Dendritic cell treated with granulocyte-macrophage colony-stimulating factor and Interleukin-4, amounts not matched to agents 40 ng/mL and 50 ng/mL, for 4 days (primary cell): ENCODE measurements around the gene EVC2.

Experiments used
- H3K27ac Mint-ChIP-seq: one replicate; pipeline ENCODE4 v1.8.0; 2022; ENCODE audit warnings: mild to moderate bottlenecking, mixed read lengths
- H3K27me3 Mint-ChIP-seq: one replicate; pipeline ENCODE4 v1.8.0; 2022; ENCODE audit warnings: mild to moderate bottlenecking, mixed read lengths
- H3K36me3 Mint-ChIP-seq: one replicate; pipeline ENCODE4 v1.8.0; 2022; ENCODE audit warnings: low read depth, mixed read lengths
- H3K4me1 Mint-ChIP-seq: one replicate; pipeline ENCODE4 v1.8.0; 2022; ENCODE audit warnings: low read depth, mixed read lengths
- H3K4me3 Mint-ChIP-seq: one replicate; pipeline ENCODE4 v1.8.0; 2022; ENCODE audit warnings: mild to moderate bottlenecking, moderate library complexity, mixed read lengths
- H3K9me3 Mint-ChIP-seq: one replicate; pipeline ENCODE4 v1.8.0; 2022; ENCODE audit warnings: mixed read lengths
- intact Hi-C: fragments of 100-400 bp; cut with micrococcal nuclease; formaldehyde crosslinking; loops from one replicate; pipeline ENCODE4 v1.15.0; 2022

The EVC2 gene

GRCh38 chr4:5696341-5696740 is 12.0 kb downstream of the EVC2 start:
- intact Hi-C loops, result no loop called here
- Mint-ChIP-seq H3K4me3 (no peak overlapping the region), H3K4me1 (no peaks in the 10 kb centered on the region)

GRCh38 chr4:5693871-5694270 is 14.5 kb downstream of the EVC2 start:
- Mint-ChIP-seq H3K36me3 (no peaks in the 10 kb centered on the region), H3K4me1 (no peaks in the 10 kb centered on the region), H3K27ac (no peak overlapping the region), H3K4me3 (no peak overlapping the region), H3K27me3 (no peaks in the 10 kb centered on the region), H3K9me3 (no peaks in the 10 kb centered on the region)
- intact Hi-C loops, result no loop called here

More at GRCh38 chr4:5696341-5696740, 12.0 kb downstream of the EVC2 start:
- Mint-ChIP-seq H3K36me3 (no peaks in the 10 kb centered on the region), H3K9me3 (no peaks in the 10 kb centered on the region), H3K27me3 (no peaks in the 10 kb centered on the region), H3K27ac (no peak overlapping the region)

- intact Hi-C loops, result no loop called here
Measured at GRCh38 chr4:5691491-5692132, 16.7 kb downstream of the EVC2 start.

DNA sequence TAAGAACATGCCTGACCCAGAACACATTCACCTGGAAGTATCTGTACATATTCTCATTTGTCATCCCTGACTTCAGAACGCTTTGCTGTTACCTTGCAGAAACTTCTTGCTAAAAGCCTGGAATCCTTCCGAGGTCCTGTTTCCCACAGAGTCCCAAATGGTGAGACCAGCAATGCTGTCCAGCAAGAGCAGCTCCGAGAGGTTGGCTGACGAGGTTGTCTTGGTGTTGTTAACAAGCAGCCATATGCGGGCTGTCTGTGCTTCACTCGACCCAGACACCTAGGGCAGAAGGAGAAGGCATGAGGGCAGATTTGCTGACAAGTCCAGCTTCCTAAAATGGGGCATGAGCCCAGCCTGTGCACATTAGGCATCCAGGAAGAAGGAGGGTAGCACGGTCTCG is 19.3 kb downstream of the EVC2 start:
- Mint-ChIP-seq H3K27me3 (no peaks in the 10 kb centered on the region), H3K9me3 (no peaks in the 10 kb centered on the region), H3K27ac (no peak overlapping the region), H3K36me3 (no peaks in the 10 kb centered on the region), H3K4me3 (no peak overlapping the region), H3K4me1 (no peaks in the 10 kb centered on the region)
- intact Hi-C loops, result no loop called here

More at GRCh38 chr4:5691491-5692132, 16.7 kb downstream of the EVC2 start:
- no peak overlapping the region for H3K27ac Mint-ChIP-seq
- H3K4me3 Mint-ChIP-seq, result no peak overlapping the region
- no peaks in the 10 kb centered on the region for H3K36me3 Mint-ChIP-seq
- no peaks in the 10 kb centered on the region for H3K4me1 Mint-ChIP-seq
- H3K27me3 Mint-ChIP-seq, result no peaks in the 10 kb centered on the region
- no peaks in the 10 kb centered on the region for H3K9me3 Mint-ChIP-seq

GRCh38 chr4:5686338-5686737 is 22.0 kb downstream of the EVC2 start:
- Mint-ChIP-seq H3K36me3 (no peaks in the 10 kb centered on the region), H3K27ac (no peak overlapping the region), H3K27me3 (no peaks in the 10 kb centered on the region), H3K4me3 (no peak overlapping the region), H3K9me3 (no peaks in the 10 kb centered on the region), H3K4me1 (no peaks in the 10 kb centered on the region)
- intact Hi-C loops, result no loop called here

GRCh38 chr4:5685296-5685695 is 23.1 kb downstream of the EVC2 start:
- Mint-ChIP-seq H3K36me3 (no peaks in the 10 kb centered on the region), H3K27ac (no peak overlapping the region), H3K27me3 (no peaks in the 10 kb centered on the region), H3K4me1 (no peaks in the 10 kb centered on the region), H3K4me3 (no peak overlapping the region), H3K9me3 (no peaks in the 10 kb centered on the region)
- intact Hi-C loops, result no loop called here

GRCh38 chr4:5683566-5683965 is 24.8 kb downstream of the EVC2 start:
- H3K4me1 Mint-ChIP-seq, result no peaks in the 10 kb centered on the region
- no peaks in the 10 kb centered on the region for H3K36me3 Mint-ChIP-seq
- no peaks in the 10 kb centered on the region for H3K27me3 Mint-ChIP-seq
- intact Hi-C loops, result no loop called here
- H3K27ac Mint-ChIP-seq, result no peak overlapping the region
- H3K9me3 Mint-ChIP-seq, result no peaks in the 10 kb centered on the region
- no peak overlapping the region for H3K4me3 Mint-ChIP-seq

GRCh38 chr4:5678977-5679376 is 29.4 kb downstream of the EVC2 start:
- intact Hi-C loops, result no loop called here
- Mint-ChIP-seq H3K4me1 (no peaks in the 10 kb centered on the region), H3K27ac (no peak overlapping the region)

GRCh38 chr4:5676763-5677162 is 31.6 kb downstream of the EVC2 start:
- Mint-ChIP-seq H3K27me3 (no peaks in the 10 kb centered on the region), H3K9me3 (no peaks in the 10 kb centered on the region), H3K4me3 (no peak overlapping the region), H3K36me3 (no peaks in the 10 kb centered on the region), H3K27ac (no peak overlapping the region), H3K4me1 (no peaks in the 10 kb centered on the region)
- intact Hi-C loops, result no loop called here

More at GRCh38 chr4:5678977-5679376, 29.4 kb downstream of the EVC2 start:
- no peaks in the 10 kb centered on the region for H3K27me3 Mint-ChIP-seq
- no peaks in the 10 kb centered on the region for H3K9me3 Mint-ChIP-seq
- no peak overlapping the region for H3K4me3 Mint-ChIP-seq
- H3K36me3 Mint-ChIP-seq, result no peaks in the 10 kb centered on the region

DNA sequence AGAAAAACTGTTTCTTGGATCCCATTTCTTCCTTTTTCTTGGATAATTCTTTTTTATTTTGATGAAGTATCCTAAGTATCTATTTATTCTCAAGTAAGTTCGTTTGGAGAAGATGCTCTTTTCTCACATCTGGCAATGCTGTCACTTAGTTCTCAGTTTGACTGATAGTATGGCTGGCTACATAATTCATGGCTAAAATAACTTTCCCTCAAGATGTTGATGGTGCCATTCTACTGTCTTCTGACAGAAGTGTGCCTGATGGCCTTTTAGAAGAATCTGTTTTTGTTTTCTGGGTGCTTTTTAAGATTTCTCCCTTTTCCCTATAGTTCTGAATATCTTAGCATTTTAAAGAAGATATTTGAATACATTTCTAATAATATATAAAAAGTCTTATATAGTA is 41.6 kb downstream of the EVC2 start:
- intact Hi-C loops, result no loop called here
- Mint-ChIP-seq H3K27me3 (no peaks in the 10 kb centered on the region), H3K4me1 (no peaks in the 10 kb centered on the region), H3K36me3 (no peaks in the 10 kb centered on the region), H3K9me3 (no peaks in the 10 kb centered on the region), H3K4me3 (no peak overlapping the region), H3K27ac (no peak overlapping the region)

GRCh38 chr4:5664778-5665177 is 43.6 kb downstream of the EVC2 start:
- Mint-ChIP-seq H3K4me1 (no peaks in the 10 kb centered on the region), H3K4me3 (no peak overlapping the region), H3K27ac (no peak overlapping the region), H3K9me3 (no peaks in the 10 kb centered on the region), H3K27me3 (no peaks in the 10 kb centered on the region), H3K36me3 (no peaks in the 10 kb centered on the region)
- intact Hi-C loops, result no loop called here

DNA sequence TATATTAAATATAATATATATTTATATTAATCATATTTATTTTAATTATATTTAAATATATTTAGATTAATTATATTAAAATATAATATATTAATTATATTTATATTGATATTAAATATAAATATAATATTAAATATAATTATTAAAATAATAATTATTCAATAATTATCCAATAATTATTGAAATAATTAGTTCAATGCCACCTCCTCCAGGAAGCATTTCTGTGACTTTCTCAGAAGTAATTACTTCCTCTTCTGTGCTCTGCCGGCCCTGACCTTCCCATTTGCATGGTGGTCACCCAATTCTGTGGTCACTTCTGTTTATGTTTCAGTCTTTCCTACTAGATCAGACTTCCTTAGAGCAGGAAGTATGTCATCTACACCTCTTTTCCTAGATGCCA is 45.8 kb downstream of the EVC2 start:
- Mint-ChIP-seq H3K27ac (no peak overlapping the region), H3K4me3 (no peak overlapping the region)
- intact Hi-C loops, result no loop called here

DNA sequence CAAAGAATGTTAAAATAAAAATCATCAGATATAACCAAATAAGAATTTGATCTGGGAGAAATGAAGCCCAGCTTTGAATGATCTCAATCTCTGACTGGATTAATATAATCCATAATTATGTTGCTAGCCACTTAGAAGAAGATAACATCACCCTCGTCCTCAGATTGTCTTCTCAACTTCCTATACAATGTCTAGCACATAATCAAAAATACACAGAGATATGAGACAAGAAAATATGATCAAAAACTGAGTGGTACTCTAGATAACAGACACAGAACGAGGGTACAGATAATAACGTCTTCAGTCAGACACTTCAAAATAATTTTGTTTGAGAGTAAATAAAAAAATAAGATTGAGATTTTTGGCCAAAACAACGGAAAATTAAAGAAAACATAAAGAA is 47.1 kb downstream of the EVC2 start:
- Mint-ChIP-seq H3K27me3 (no peaks in the 10 kb centered on the region), H3K4me3 (no peak overlapping the region), H3K27ac (no peak overlapping the region), H3K4me1 (no peaks in the 10 kb centered on the region), H3K36me3 (no peaks in the 10 kb centered on the region), H3K9me3 (no peaks in the 10 kb centered on the region)
- intact Hi-C loops, result no loop called here

More for the DNA sequence above, 45.8 kb downstream of the EVC2 start:
- Mint-ChIP-seq H3K9me3 (no peaks in the 10 kb centered on the region), H3K4me1 (no peaks in the 10 kb centered on the region), H3K36me3 (no peaks in the 10 kb centered on the region), H3K27me3 (no peaks in the 10 kb centered on the region)

DNA sequence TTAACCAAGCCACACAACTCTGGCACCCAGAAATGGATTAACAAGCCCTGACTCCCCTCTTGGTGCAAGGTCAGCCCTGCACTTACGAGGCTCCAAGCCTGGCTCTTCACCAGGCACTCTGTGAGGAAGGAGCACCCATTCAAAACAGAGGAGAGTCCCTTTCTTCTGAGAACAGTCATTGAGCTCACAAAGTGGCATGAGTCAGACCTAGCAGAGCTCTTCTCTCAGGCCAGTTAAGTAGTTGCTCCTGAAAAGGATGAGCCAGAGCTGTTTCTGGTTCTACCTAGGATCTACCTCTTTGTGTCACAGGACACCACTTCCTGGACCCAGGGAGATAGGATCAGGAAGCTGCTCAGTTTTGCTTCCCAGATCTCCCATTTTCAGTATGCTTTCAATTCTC is 48.2 kb downstream of the EVC2 start:
- H3K27me3 Mint-ChIP-seq, result no peaks in the 10 kb centered on the region
- intact Hi-C loops, result no loop called here
- H3K36me3 Mint-ChIP-seq, result no peaks in the 10 kb centered on the region
- H3K9me3 Mint-ChIP-seq, result no peaks in the 10 kb centered on the region
- H3K4me3 Mint-ChIP-seq, result no peak overlapping the region
- no peaks in the 10 kb centered on the region for H3K4me1 Mint-ChIP-seq
- H3K27ac Mint-ChIP-seq, result no peak overlapping the region

DNA sequence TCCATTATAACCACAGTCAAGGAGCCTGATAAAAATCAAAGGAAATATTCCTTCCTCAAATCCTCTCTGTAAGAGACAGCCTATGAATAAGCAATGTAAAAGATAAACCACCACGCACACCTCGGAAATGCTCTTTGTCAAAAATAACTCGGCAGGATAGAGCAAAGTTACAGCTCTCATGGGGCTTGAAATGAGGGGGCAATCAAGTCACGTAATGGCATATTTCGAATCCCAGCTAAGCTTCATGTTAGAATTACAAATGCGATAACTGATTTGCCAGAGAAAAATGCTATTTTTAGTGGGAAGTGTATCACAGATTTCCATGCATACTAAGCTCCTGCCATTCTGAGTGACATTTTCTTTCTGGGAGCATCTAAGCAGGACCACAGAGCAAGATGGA is 49.4 kb downstream of the EVC2 start:
- Mint-ChIP-seq H3K4me3 (no peak overlapping the region), H3K27ac (no peak overlapping the region), H3K36me3 (no peaks in the 10 kb centered on the region), H3K4me1 (no peaks in the 10 kb centered on the region), H3K9me3 (no peaks in the 10 kb centered on the region), H3K27me3 (no peaks in the 10 kb centered on the region)
- intact Hi-C loops, result no loop called here
